Panc1 (cell line): ENCODE data around the gene KIRREL3. TPM values are rescaled to one million over a fixed set of nuclear protein-coding genes. Genes with fewer than 3 reads are reported as not detected.

Experiments used
- ATAC-seq: fragments of 200-7000 bp; cut with Tn5 transposase; 2 replicates; pipeline ENCODE4 v1.9.1; 2020; ENCODE audit warnings: mild to moderate bottlenecking, moderate library complexity
- BruUV-seq: library from RNA; stranded (reverse); fragments of 400-500 nt; replicated peaks from 2 replicates; lab custom pipeline; 2021; lab: Mats Ljungman, UMichigan
- CTCF ChIA-PET: fragments of 300-600 bp; sonication (Branson Sonifier 250); formaldehyde crosslinking; loops from one replicate; lab custom pipeline; 2022; ENCODE audit warnings: antibody characterized with exemption; lab: Charles Lee
- POLR2A ChIA-PET: fragments of 300-600 bp; sonication (Branson Sonifier 250); formaldehyde crosslinking; loops from one replicate; lab custom pipeline; 2022; ENCODE audit warnings: antibody characterized with exemption; lab: Charles Lee
- DNase-seq: peaks from one replicate; pipeline ENCODE4 v3.0.0-alpha.2; 2010; ENCODE audit warnings: low read depth, low spot score
- H3K27ac ChIP-seq: 2 replicates; pipeline ENCODE4 v1.5.1; 2011; ENCODE audit warnings: mild to moderate bottlenecking, low read length, inconsistent platforms
- H3K27me3 ChIP-seq: fragments of 200-500 bp; sonication (Bioruptor generic); 2 replicates; pipeline ENCODE4 v1.6.0; 2014; ENCODE audit warnings: low read length, inconsistent platforms; ENCODE audit not compliant: control insufficient read depth, insufficient read depth
- H3K36me3 ChIP-seq: fragments of 200-500 bp; sonication (Bioruptor generic); 2 replicates; pipeline ENCODE4 v1.5.1; 2014; ENCODE audit warnings: inconsistent platforms, mild to moderate bottlenecking, low read length, moderate library complexity; ENCODE audit not compliant: control insufficient read depth, insufficient read depth
- H3K4me1 ChIP-seq: 2 replicates; pipeline ENCODE4 v1.5.1; 2011; ENCODE audit warnings: inconsistent platforms, mild to moderate bottlenecking, low read length, moderate library complexity; ENCODE audit not compliant: control insufficient read depth, insufficient read depth
- H3K4me3 ChIP-seq, 2 experiments: 2 replicates each; pipeline ENCODE4 v1.5.1; 2011 to 2012; ENCODE audit warnings: low read depth in 2 of 2, low read length in 2 of 2, mild to moderate bottlenecking in 2 of 2, inconsistent platforms in 1 of 2, moderate library complexity in 1 of 2
- H3K9me3 ChIP-seq: fragments of 200-500 bp; sonication (Bioruptor generic); 2 replicates; pipeline ENCODE4 v1.5.1; 2014; ENCODE audit warnings: low read depth, mild to moderate bottlenecking, inconsistent platforms, low read length, moderate library complexity; ENCODE audit not compliant: control insufficient read depth, insufficient read depth
- POLR2AphosphoS5 ChIP-seq: IDR thresholded peaks from 2 replicates; pipeline ENCODE4 v1.6.1; 2012; ENCODE audit warnings: mild to moderate bottlenecking, low read depth, low read length, moderate library complexity
- SIN3A ChIP-seq: IDR thresholded peaks from 2 replicates; pipeline ENCODE4 v1.6.1; 2012; ENCODE audit warnings: low read depth, mild to moderate bottlenecking, low read length, moderate library complexity, borderline replicate concordance; ENCODE audit not compliant: insufficient read depth
- TCF7L2 ChIP-seq: IDR thresholded peaks from 2 replicates; pipeline ENCODE4 v1.6.1; 2011; ENCODE audit warnings: mild to moderate bottlenecking, low read depth, low read length, inconsistent platforms
- in situ Hi-C: cut with HindIII; loops from 2 replicates; pipeline ENCODE4 v1.10.0; 2016; ENCODE audit warnings: low sequenced_read_pairs, low pct_unique_long_range_greater_than_20kb
- intact Hi-C: fragments of 100-400 bp; cut with micrococcal nuclease; formaldehyde crosslinking; loops from one replicate; pipeline ENCODE4 v1.10.0; 2022; ENCODE audit not compliant: unreplicated experiment
- total RNA-seq: library from RNA; stranded (reverse); gene quantifications from one replicate; pipeline ENCODE4 v1.2.1, GENCODE V29; 2021; ENCODE audit not compliant: unreplicated experiment
- TF ChIP-seq, protein P1 (sequence below): fragments of 450-650 bp; IDR thresholded peaks from 2 replicates; pipeline ENCODE4 v1.5.1; 2017; ENCODE audit warnings: mild to moderate bottlenecking
- TF ChIP-seq, protein P2 (sequence below), 2 experiments: IDR thresholded peaks; 2 replicates each; pipeline ENCODE4 v1.6.1; 2011 to 2012; ENCODE audit warnings: low read depth in 2 of 2, control low read depth in 1 of 2, low read length in 1 of 2, mild to moderate bottlenecking in 1 of 2, moderate library complexity in 1 of 2; ENCODE audit not compliant: insufficient read depth in 1 of 2

KIRREL3 gene
- total RNA-seq, 1 experiment from 2014 or later: 0.36 TPM

DNA sequence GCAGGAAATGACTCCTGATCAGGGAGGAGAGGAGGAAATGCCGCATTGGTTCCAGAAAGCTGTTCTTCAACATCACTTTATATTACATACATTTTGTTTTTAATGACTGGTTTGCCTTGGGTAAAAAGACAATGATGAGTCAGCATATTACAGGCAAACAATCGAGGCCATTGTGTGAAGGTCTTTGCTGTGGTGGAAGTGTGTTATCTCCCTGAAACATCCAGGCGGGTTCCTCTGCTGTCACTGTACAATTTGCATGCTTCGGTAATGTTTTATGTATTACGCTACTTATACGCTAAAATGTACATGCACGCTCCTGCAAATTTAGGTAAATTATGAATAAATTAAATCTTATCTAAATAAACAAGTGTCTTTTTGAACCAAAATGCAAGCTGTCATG is 161.1 kb downstream of the KIRREL3 start:
- H3K27ac ChIP-seq: no peak overlapping the region
- ATAC-seq: no peak
- intact Hi-C loops (no loop called here), in situ Hi-C loops (no loop called here)
- H3K9me3 ChIP-seq: no peaks in the 10 kb centered on the region
- TF ChIP-seq, protein P1, sequence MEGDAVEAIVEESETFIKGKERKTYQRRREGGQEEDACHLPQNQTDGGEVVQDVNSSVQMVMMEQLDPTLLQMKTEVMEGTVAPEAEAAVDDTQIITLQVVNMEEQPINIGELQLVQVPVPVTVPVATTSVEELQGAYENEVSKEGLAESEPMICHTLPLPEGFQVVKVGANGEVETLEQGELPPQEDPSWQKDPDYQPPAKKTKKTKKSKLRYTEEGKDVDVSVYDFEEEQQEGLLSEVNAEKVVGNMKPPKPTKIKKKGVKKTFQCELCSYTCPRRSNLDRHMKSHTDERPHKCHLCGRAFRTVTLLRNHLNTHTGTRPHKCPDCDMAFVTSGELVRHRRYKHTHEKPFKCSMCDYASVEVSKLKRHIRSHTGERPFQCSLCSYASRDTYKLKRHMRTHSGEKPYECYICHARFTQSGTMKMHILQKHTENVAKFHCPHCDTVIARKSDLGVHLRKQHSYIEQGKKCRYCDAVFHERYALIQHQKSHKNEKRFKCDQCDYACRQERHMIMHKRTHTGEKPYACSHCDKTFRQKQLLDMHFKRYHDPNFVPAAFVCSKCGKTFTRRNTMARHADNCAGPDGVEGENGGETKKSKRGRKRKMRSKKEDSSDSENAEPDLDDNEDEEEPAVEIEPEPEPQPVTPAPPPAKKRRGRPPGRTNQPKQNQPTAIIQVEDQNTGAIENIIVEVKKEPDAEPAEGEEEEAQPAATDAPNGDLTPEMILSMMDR: no peak
- no peak for TF ChIP-seq SIN3A
- no peak for TF ChIP-seq TCF7L2
- TF ChIP-seq POLR2AphosphoS5: no peak
- TF ChIP-seq, protein P2, sequence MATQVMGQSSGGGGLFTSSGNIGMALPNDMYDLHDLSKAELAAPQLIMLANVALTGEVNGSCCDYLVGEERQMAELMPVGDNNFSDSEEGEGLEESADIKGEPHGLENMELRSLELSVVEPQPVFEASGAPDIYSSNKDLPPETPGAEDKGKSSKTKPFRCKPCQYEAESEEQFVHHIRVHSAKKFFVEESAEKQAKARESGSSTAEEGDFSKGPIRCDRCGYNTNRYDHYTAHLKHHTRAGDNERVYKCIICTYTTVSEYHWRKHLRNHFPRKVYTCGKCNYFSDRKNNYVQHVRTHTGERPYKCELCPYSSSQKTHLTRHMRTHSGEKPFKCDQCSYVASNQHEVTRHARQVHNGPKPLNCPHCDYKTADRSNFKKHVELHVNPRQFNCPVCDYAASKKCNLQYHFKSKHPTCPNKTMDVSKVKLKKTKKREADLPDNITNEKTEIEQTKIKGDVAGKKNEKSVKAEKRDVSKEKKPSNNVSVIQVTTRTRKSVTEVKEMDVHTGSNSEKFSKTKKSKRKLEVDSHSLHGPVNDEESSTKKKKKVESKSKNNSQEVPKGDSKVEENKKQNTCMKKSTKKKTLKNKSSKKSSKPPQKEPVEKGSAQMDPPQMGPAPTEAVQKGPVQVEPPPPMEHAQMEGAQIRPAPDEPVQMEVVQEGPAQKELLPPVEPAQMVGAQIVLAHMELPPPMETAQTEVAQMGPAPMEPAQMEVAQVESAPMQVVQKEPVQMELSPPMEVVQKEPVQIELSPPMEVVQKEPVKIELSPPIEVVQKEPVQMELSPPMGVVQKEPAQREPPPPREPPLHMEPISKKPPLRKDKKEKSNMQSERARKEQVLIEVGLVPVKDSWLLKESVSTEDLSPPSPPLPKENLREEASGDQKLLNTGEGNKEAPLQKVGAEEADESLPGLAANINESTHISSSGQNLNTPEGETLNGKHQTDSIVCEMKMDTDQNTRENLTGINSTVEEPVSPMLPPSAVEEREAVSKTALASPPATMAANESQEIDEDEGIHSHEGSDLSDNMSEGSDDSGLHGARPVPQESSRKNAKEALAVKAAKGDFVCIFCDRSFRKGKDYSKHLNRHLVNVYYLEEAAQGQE (IDR thresholded peaks at IDR 0.05; ENCODE audit: insufficient read depth in 1 of 2, low read depth in 2 of 2, low read length in 1 of 2): no peak
- ChIA-PET CTCF (no interaction called here), POLR2A (interaction anchor here (0.5 kb wide), 1 partner anchor 21 kb away, joined by 5 read pairs; no protein-coding TSS in a partner anchor)
- H3K4me3 ChIP-seq: no peak overlapping the region
- peaks cover 23% of the 10 kb centered on the region for H3K27me3 ChIP-seq
- H3K4me1 ChIP-seq: no peaks in the 10 kb centered on the region
- no peak for DNase-seq
- no peaks in the 10 kb centered on the region for H3K36me3 ChIP-seq
- no TSS peak for BruUV-seq

DNA sequence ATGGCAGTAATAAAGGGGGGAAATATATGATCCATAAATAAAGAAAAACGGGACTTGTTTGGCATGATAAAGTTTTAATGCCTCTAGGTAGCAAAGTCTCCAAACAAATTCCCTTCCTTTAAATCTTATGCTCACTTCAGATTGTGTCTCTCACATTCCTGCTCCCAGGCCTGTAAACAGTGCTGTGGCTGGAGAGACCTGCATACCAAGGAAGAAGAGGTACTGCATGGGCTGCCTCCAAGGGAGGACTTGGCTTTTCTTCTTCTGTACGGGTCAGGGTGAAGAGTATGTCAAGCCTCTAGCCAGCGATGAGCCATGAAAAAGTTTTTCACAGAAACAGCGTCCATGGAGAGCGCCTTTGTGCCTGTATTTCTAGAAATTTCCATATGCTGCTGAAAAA is 161.8 kb downstream of the KIRREL3 start:
- in situ Hi-C loops: no loop called here
- Histone ChIP-seq H3K9me3 (no peaks in the 10 kb centered on the region), H3K36me3 (no peaks in the 10 kb centered on the region), H3K27me3 (peaks cover 23% of the 10 kb centered on the region), H3K27ac (no peak overlapping the region), H3K4me3 (no peak overlapping the region), H3K4me1 (no peaks in the 10 kb centered on the region)
- DNase-seq (no peak), ATAC-seq (no peak)
- POLR2A ChIA-PET: no interaction called here
- no TSS peak for BruUV-seq
- CTCF ChIA-PET: no interaction called here
- intact Hi-C loops: no loop called here
- TF ChIP-seq, protein P1: no peak
- TF ChIP-seq, protein P2 (IDR thresholded peaks at IDR 0.05; ENCODE audit: insufficient read depth in 1 of 2, low read depth in 2 of 2, low read length in 1 of 2): no peak
